ENCODE measurements around the gene OR51E1.

The OR51E1 gene

DNA sequence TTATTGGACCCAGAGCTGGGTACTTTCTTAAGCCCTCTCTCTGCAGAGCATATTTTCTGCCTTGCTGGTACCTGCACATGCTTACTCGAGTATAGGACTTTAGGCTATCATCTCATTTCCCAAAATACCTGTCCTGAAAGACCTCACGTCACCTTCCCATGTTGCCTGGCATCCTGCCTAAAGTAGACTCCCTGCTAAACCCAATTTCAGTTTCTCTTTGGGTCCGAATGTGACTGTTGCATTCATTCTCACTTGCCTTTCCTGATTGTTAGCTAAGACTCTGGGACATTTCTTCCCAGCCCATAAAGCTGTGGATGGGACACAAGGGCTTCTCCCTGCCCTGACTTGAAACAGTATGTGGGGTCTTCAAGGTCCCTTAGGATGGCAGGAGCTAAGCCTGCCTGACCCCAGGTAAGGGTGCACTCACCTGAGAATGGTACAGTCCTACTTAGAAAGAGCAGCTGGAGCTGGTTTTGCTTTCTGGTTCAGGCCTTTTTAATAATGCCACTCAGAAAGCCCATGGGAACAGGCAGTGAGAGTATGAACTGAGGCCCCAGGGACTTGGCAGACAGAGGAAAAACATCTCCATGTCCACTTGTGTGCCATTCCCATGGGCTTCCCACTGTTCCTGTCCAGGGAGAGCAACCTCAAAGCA, 41.0 kb downstream of the OR51E1 start:
- Histone ChIP-seq H3K23ac (ENCODE audit: low read depth, low read length, poor library complexity) (no peak overlapping the region), H4K91ac (ENCODE audit: low read depth, low read length, poor library complexity) (no peak overlapping the region), H2AFZ (ENCODE audit: low read length) (no peak overlapping the region), H3K4me1 (ENCODE audit: control insufficient read depth in 2 of 2, insufficient read depth in 1 of 2, low read depth in 1 of 2, low read length in 2 of 2) (peaks cover 3% of the 10 kb centered on the region in 2 donors), H4K8ac (ENCODE audit: low read depth, low read length) (no peak overlapping the region), H3K9ac (ENCODE audit: low read depth, low read length, poor library complexity) (no peak overlapping the region), H2BK15ac (ENCODE audit: low read length) (no peak overlapping the region), H3K4me2 (ENCODE audit: insufficient read depth, low read length, poor library complexity, severe bottlenecking) (no peak overlapping the region), H3K79me1 (ENCODE audit: low read depth, low read length) (no peaks in the 10 kb centered on the region), H3K4me3 (ENCODE audit: low read length in 2 of 2) (no peak overlapping the region), H3K18ac (ENCODE audit: low read length) (no peak overlapping the region), H3K27ac (replicated peaks; ENCODE audit: low read length) (no peak overlapping the region), H3K36me3 (replicated peaks in 1 of 2; ENCODE audit: control insufficient read depth in 2 of 2, insufficient read depth in 2 of 2, low read length in 2 of 2) (no peaks in the 10 kb centered on the region), H3K9me3 (replicated peaks in 1 of 2; ENCODE audit: control insufficient read depth in 2 of 2, insufficient read depth in 1 of 2, low read depth in 1 of 2, low read length in 2 of 2) (no peaks in the 10 kb centered on the region), H2AK5ac (ENCODE audit: low read depth, low read length) (no peak overlapping the region), H2BK12ac (ENCODE audit: low read length) (no peak overlapping the region), H3K4ac (ENCODE audit: low read length) (no peak overlapping the region), H3K27me3 (ENCODE audit: control insufficient read depth in 3 of 3, insufficient read depth in 3 of 3, low read depth in 1 of 3, low read length in 3 of 3) (no peaks in the 10 kb centered on the region), H2BK120ac (ENCODE audit: low read depth, low read length) (no peak overlapping the region), H2BK5ac (ENCODE audit: low read length) (no peak overlapping the region), H3K14ac (ENCODE audit: low read length) (no peak overlapping the region)
- no CpG with 5 or more reads among the region's 3 CpGs for WGBS, 2 donors (ENCODE audit: extremely low coverage in 2 of 2, insufficient read length in 2 of 2, insufficient replicate concordance in 1 of 2)
- no peak for DNase-seq (ENCODE audit: low spot score)

DNA sequence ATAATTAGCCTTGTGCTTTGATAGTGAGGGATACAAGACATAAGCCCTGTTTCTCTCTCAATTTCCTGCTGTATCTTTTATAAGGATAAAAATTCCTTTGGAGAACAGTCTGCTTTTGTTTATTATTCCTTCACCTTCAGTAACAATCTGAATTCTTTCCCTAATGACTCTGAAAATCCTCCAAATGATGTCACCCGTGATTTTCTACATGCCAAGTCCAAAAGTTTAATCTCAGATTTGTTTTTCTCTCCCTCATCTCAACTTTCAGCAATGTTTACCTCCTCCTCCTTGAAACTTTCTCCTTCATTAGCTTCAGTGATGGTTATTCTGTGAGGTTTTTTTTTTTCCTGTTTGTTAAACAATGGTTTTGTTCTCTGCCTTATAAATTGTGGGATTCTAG, 51.7 kb downstream of the OR51E1 start:
- H3K27me3 ChIP-seq (ENCODE audit: control insufficient read depth in 3 of 3, insufficient read depth in 3 of 3, low read depth in 1 of 3, low read length in 3 of 3), result peaks cover 0 to 6% (median 0%) of the 10 kb centered on the region in 3 experiments
- no peak for DNase-seq (ENCODE audit: low spot score)
- no peak overlapping the region for H4K91ac ChIP-seq (ENCODE audit: low read depth, low read length, poor library complexity)
- no peaks in the 10 kb centered on the region for H3K36me3 ChIP-seq (replicated peaks in 1 of 2; ENCODE audit: control insufficient read depth in 2 of 2, insufficient read depth in 2 of 2, low read length in 2 of 2)
- H2BK15ac ChIP-seq (ENCODE audit: low read length), result no peak overlapping the region
- H3K4ac ChIP-seq (ENCODE audit: low read length), result no peak overlapping the region
- no CpG with 5 or more reads among the region's 1 CpG for WGBS, 2 donors (ENCODE audit: extremely low coverage in 2 of 2, insufficient read length in 2 of 2, insufficient replicate concordance in 1 of 2)
- no peak overlapping the region for H3K4me3 ChIP-seq (ENCODE audit: low read length in 2 of 2)
- no peak overlapping the region for H4K8ac ChIP-seq (ENCODE audit: low read depth, low read length)
- H3K4me2 ChIP-seq (ENCODE audit: insufficient read depth, low read length, poor library complexity, severe bottlenecking), result no peak overlapping the region
- no peak overlapping the region for H3K27ac ChIP-seq (replicated peaks; ENCODE audit: low read length)
- H3K4me1 ChIP-seq (ENCODE audit: control insufficient read depth in 2 of 2, insufficient read depth in 1 of 2, low read depth in 1 of 2, low read length in 2 of 2), result no peaks in the 10 kb centered on the region
- H3K23ac ChIP-seq (ENCODE audit: low read depth, low read length, poor library complexity), result no peak overlapping the region
- H3K18ac ChIP-seq (ENCODE audit: low read length), result no peak overlapping the region
- H2BK120ac ChIP-seq (ENCODE audit: low read depth, low read length), result no peak overlapping the region
- no peak overlapping the region for H2AK5ac ChIP-seq (ENCODE audit: low read depth, low read length)
- no peak overlapping the region for H2BK5ac ChIP-seq (ENCODE audit: low read length)
- H3K9ac ChIP-seq (ENCODE audit: low read depth, low read length, poor library complexity), result no peak overlapping the region
- H3K14ac ChIP-seq (ENCODE audit: low read length), result no peak overlapping the region
- no peak overlapping the region for H2BK12ac ChIP-seq (ENCODE audit: low read length)
- H2AFZ ChIP-seq (ENCODE audit: low read length), result no peak overlapping the region
- H3K9me3 ChIP-seq (replicated peaks in 1 of 2; ENCODE audit: control insufficient read depth in 2 of 2, insufficient read depth in 1 of 2, low read depth in 1 of 2, low read length in 2 of 2), result no peaks in the 10 kb centered on the region
- H3K79me1 ChIP-seq (ENCODE audit: low read depth, low read length), result no peaks in the 10 kb centered on the region

DNA sequence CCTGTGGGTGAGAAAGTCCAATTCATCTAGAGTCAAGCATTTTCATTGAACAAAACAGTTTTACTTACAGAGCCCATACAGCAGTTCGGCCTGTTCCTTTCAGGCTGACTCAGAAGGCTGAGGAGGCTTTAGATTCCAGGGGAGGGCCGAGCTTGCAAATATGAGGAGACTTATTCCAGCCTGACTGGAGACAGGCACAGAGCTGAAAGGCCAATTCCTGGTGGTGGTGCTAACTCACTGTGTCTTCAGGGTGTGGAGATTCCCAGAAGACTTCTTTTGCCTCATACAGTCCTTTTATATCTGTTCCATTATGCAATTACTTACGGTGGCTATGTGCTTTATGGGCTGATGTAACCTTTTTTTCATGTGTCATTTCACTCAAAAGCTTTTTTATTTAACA, 53.8 kb downstream of the OR51E1 start, which contains the start of gene OR51E2:
TSS of gene OR51E2 (minus strand) at position 269 of the 400 bp plus-strand sequence. CDS start 15,142 bp downstream, outside the sequence.
- no peak within 1 kb of the TSS for H2BK5ac ChIP-seq (ENCODE audit: low read length)
- H3K4me2 ChIP-seq (ENCODE audit: insufficient read depth, low read length, poor library complexity, severe bottlenecking), result no peak within 1 kb of the TSS
- H3K79me1 ChIP-seq (ENCODE audit: low read depth, low read length), result no peaks in the 10 kb centered on the region
- no peak within 1 kb of the TSS for H2BK12ac ChIP-seq (ENCODE audit: low read length)
- no peaks in the 10 kb centered on the region for H3K36me3 ChIP-seq (replicated peaks in 1 of 2; ENCODE audit: control insufficient read depth in 2 of 2, insufficient read depth in 2 of 2, low read length in 2 of 2)
- H2AK5ac ChIP-seq (ENCODE audit: low read depth, low read length), result no peak within 1 kb of the TSS
- no peak within 1 kb of the TSS for H3K4me3 ChIP-seq (ENCODE audit: low read length in 2 of 2)
- H2BK120ac ChIP-seq (ENCODE audit: low read depth, low read length), result no peak within 1 kb of the TSS
- H3K4me1 ChIP-seq (ENCODE audit: control insufficient read depth in 2 of 2, insufficient read depth in 1 of 2, low read depth in 1 of 2, low read length in 2 of 2), result no peaks in the 10 kb centered on the region
- no CpG with 5 or more reads among the region's 3 CpGs for WGBS, 2 donors (ENCODE audit: extremely low coverage in 2 of 2, insufficient read length in 2 of 2, insufficient replicate concordance in 1 of 2)
- H2AFZ ChIP-seq (ENCODE audit: low read length), result no peak within 1 kb of the TSS
- no peak within 1 kb of the TSS for H4K8ac ChIP-seq (ENCODE audit: low read depth, low read length)
- H3K14ac ChIP-seq (ENCODE audit: low read length), result no peak within 1 kb of the TSS
- DNase-seq (ENCODE audit: low spot score), result no peak
- H3K4ac ChIP-seq (ENCODE audit: low read length), result no peak within 1 kb of the TSS
- no peak within 1 kb of the TSS for H3K23ac ChIP-seq (ENCODE audit: low read depth, low read length, poor library complexity)
- H3K27ac ChIP-seq (replicated peaks; ENCODE audit: low read length), result no peak within 1 kb of the TSS
- H2BK15ac ChIP-seq (ENCODE audit: low read length), result no peak within 1 kb of the TSS
- H3K27me3 ChIP-seq (ENCODE audit: control insufficient read depth in 3 of 3, insufficient read depth in 3 of 3, low read depth in 1 of 3, low read length in 3 of 3), result peaks cover 0 to 4% (median 0%) of the 10 kb centered on the region in 3 experiments
- H3K18ac ChIP-seq (ENCODE audit: low read length), result no peak within 1 kb of the TSS
- no peak within 1 kb of the TSS for H3K9ac ChIP-seq (ENCODE audit: low read depth, low read length, poor library complexity)
- H3K9me3 ChIP-seq (replicated peaks in 1 of 2; ENCODE audit: control insufficient read depth in 2 of 2, insufficient read depth in 1 of 2, low read depth in 1 of 2, low read length in 2 of 2), result no peaks in the 10 kb centered on the region
- no peak within 1 kb of the TSS for H4K91ac ChIP-seq (ENCODE audit: low read depth, low read length, poor library complexity)

DNA sequence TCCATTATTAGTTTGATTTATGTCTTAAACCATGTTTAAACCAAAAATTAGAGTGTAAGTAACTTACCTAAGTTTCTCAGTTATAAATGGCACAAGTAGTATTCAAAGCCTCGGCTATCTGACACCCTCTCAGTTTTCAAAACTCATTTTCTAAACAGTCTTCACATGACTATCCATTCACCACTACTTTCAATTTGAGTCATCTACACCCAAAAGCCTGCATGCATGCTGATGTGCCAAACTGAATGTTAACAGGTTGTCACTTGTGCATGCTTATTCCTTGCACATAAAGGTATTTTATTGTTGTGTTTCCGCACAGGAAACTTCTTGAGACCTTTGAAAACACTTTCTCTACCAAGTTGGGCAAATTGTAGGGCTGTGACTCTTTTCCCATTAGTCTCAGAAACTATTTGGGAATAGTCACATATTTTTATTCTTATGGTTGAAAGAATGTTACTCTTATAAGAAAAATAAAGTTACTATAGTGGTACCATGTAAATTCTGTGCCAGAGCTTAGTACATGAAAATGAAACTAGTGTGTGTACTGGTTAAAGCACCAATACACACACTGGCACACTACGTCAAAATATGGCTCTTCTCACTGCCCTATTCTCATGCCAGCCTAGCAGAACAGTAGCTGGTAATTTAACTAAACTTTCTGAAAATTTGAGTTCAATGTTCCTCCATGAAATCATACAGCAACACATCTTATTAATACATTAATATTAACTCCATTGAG, 56.1 kb downstream of the OR51E1 start:
- peaks cover 0 to 1% (median 0%) of the 10 kb centered on the region in 3 experiments for H3K27me3 ChIP-seq (ENCODE audit: control insufficient read depth in 3 of 3, insufficient read depth in 3 of 3, low read depth in 1 of 3, low read length in 3 of 3)
- DNase-seq (ENCODE audit: low spot score), result no peak
- H3K4me2 ChIP-seq (ENCODE audit: insufficient read depth, low read length, poor library complexity, severe bottlenecking), result no peak overlapping the region
- no peak overlapping the region for H2AK5ac ChIP-seq (ENCODE audit: low read depth, low read length)
- no peak overlapping the region for H3K14ac ChIP-seq (ENCODE audit: low read length)
- H3K9me3 ChIP-seq (replicated peaks in 1 of 2; ENCODE audit: control insufficient read depth in 2 of 2, insufficient read depth in 1 of 2, low read depth in 1 of 2, low read length in 2 of 2), result no peaks in the 10 kb centered on the region
- H3K23ac ChIP-seq (ENCODE audit: low read depth, low read length, poor library complexity), result no peak overlapping the region
- H3K4me3 ChIP-seq (ENCODE audit: low read length in 2 of 2), result no peak overlapping the region
- no peak overlapping the region for H2BK5ac ChIP-seq (ENCODE audit: low read length)
- H4K91ac ChIP-seq (ENCODE audit: low read depth, low read length, poor library complexity), result no peak overlapping the region
- no peaks in the 10 kb centered on the region for H3K36me3 ChIP-seq (replicated peaks in 1 of 2; ENCODE audit: control insufficient read depth in 2 of 2, insufficient read depth in 2 of 2, low read length in 2 of 2)
- no peak overlapping the region for H2BK12ac ChIP-seq (ENCODE audit: low read length)
- H2BK15ac ChIP-seq (ENCODE audit: low read length), result no peak overlapping the region
- no peaks in the 10 kb centered on the region for H3K79me1 ChIP-seq (ENCODE audit: low read depth, low read length)
- H3K18ac ChIP-seq (ENCODE audit: low read length), result no peak overlapping the region
- H4K8ac ChIP-seq (ENCODE audit: low read depth, low read length), result no peak overlapping the region
- H2BK120ac ChIP-seq (ENCODE audit: low read depth, low read length), result no peak overlapping the region
- H3K9ac ChIP-seq (ENCODE audit: low read depth, low read length, poor library complexity), result no peak overlapping the region
- H3K4ac ChIP-seq (ENCODE audit: low read length), result no peak overlapping the region
- H2AFZ ChIP-seq (ENCODE audit: low read length), result no peak overlapping the region
- H3K27ac ChIP-seq (replicated peaks; ENCODE audit: low read length), result no peak overlapping the region
- no CpG with 5 or more reads among the region's 3 CpGs for WGBS, 2 donors (ENCODE audit: extremely low coverage in 2 of 2, insufficient read length in 2 of 2, insufficient replicate concordance in 1 of 2)
- H3K4me1 ChIP-seq (ENCODE audit: control insufficient read depth in 2 of 2, insufficient read depth in 1 of 2, low read depth in 1 of 2, low read length in 2 of 2), result peaks cover 0 to 5% of the 10 kb centered on the region in 2 donors
